ENCODE data around the gene TMEM163. TPM values are rescaled to one million over a fixed set of nuclear protein-coding genes. Genes with fewer than 3 reads are reported as not detected.

TMEM163 gene
- total RNA-seq, result not detected in 2 replicates

DNA sequence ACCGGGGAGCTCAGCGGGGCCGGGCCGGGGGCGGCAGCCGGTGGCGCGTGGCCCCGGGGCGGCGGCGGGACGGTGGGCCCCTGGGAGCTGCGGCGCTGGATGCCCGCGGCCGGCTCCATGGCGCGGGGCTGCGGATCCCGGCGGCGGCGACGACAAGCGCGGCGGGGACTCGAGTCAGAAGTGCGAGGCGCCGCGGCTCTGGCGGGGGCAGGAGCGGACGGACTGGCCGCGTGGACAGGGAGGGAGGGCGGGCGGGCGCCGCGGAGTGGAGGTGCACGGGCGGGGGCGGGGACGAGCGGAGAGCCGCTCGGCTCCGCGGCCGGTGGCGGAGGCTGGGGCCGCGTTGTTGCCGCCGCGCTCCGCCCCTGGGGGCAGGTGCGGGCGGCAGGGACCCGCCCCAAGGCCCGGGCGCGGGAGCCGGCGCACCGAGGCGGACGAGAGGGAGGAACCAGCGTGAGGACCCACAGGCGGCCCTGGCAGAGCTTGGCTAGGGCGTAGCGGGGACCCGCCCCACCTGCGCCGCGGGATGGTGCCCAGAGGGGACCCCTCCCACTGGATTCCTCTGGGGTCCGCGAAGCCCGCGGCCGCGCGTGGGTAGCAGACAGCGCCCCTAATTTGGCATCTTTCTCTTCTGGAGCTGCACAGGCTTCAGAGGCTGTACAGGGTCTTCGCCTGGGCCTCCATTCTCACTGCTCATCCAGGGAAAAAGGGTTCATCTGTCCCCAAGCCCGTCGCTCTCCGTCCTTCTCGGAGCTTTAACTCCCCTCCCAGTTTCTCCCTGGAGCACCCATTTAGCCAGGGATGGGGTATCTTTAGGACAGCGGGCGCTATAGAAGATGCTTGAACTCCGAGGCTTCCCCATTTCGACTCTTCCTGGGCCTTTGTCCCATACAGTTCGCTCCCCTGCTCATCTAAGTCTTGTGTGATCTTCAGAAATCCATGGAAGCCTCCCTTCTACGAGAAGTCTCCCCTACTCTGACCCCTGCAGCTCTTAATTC, at the start of gene TMEM163:
TMEM163 (minus strand) TSS at position 184 of the 998 bp plus-strand sequence.

Other genes starting within 250 kb of the TMEM163 start
- gene ACMSD, start 119.6 kb upstream of the TMEM163 start, total RNA-seq, result not detected in 2 replicates
- gene CCNT2, start 199.8 kb upstream of the TMEM163 start, total RNA-seq, result 24.9 and 30.7 TPM in 2 replicates

All from smooth muscle cell of the umbilical artery (primary cell).